ENCODE data around the gene PAAF1.
"Not testable (repeated sequence)": the region's sequence is repeated elsewhere in the genome, so short reads cannot be mapped to it uniquely, and the experiment has no call there.

Gene PAAF1

DNA sequence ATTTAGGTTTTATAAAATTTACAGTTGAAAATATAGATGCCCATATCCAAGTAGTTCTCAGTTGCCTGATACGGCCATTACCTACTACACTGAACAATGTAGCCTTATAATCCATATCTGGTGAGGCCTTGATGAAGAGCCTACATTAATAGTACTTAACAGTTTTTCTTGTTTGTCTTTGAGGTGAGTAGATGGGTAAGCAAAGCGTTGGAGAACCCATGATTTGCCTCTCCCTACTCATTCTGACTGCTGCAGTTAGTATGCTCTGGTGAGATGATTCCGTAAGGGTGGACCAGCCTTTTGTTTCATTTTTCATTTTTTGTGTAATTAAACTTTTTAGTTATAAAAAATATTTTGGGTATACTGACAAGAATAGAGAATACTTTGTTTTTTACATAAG lies 11.4 kb downstream of the PAAF1 start:
- no peak for DNase-seq

DNA sequence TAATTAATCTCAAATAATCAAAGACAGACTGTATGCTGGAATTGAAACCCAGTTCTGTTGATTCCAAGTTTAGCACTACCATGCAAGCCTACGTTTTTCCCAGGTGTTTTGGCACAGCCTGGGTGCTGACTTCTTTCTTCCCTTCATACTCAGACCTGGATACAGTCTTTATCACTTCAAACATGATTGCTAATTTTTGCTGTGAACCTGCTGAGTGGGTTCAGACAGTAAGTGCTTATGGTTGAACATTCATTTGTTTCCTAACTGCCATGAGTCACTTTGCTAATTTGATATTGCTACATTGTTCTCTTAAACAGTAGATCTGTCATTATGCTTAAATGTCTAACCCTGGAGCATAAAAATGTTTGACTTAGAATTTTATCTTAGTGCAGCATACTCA lies 12.2 kb downstream of the PAAF1 start:
- no peak for DNase-seq

- no peak for DNase-seq
These were observed 12.7 kb downstream of the PAAF1 start for GRCh38 chr11:73889536-73889935.

- no peak for DNase-seq
These were observed 16.2 kb downstream of the PAAF1 start for GRCh38 chr11:73893041-73893440.

DNA sequence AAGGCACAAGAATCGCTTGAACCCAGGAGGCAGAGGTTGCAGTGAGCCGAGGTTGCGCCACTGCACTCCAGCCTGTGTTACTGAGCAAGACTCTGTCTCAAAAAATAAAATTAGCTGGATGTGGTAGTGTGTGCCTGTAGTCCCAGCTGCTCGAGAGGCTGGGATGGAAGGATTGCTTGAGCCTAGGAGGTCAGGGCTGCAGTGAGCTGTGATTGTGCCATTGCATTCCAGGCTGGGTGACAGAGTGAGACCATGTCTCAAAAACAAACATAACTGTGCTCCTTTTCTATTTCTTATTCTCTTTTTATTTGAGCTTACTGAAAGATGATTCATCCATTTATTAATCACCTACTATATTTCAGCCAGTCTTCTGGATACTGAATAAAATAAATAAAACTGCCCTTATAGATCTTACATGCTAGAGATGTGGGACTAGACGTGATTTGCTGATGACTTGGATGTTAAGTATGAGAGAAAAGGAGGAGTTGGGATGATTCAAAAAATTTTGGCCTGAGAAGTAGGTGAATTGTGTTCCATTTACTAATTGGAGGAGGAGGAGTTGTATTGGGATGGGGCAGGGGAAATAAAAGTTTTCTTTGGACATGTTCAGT lies 18.0 kb downstream of the PAAF1 start:
- no peak for DNase-seq

DNA sequence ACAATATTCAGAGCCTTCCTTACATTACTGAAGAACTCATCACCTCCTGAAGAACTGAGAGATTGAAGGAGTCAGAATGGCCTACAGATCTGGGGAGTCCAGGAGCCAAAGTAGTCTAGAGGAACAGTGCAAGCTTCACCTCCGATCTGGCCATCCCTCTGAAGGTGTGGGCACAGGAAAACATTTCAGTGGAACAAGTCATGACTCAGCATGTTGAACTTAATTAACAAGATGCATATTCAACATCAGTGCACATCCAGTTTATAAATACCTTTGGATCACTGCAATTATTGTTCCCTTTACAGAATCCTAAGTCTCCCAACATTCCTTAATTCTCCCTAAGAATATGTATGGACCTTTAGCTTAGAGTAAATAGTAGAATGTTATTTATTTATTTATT lies 25.5 kb downstream of the PAAF1 start:
- DNase-seq, result no peak

- peak; percentile 55 for DNase-seq
These were observed 30.4 kb downstream of the PAAF1 start for GRCh38 chr11:73907191-73907590.

GRCh38 chr11:73912026-73912425 lies 35.2 kb downstream of the PAAF1 start:
- DNase-seq, result no peak

- no peak for DNase-seq
These were observed 36.7 kb downstream of the PAAF1 start for GRCh38 chr11:73913472-73913871.

- no peak for DNase-seq
These were observed 37.5 kb downstream of the PAAF1 start for GRCh38 chr11:73914284-73914683.

DNA sequence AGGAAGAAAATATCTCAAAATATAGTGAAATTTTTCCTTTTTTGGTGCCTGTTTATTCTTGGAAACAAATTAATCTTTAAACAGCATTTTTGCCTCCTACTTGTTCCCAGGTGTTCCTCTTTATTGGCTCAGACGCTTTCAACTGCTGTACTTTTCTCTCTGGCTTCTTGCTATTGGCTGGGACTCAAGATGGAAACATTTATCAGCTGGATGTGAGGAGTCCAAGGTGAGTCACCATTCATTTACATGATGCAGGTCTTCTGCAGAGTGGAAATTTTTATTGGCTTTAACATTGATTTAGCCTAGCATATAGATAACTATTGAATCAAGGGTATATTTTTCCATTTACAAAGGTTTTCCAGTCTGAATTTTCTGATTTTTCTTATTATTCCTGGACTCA lies 39.6 kb downstream of the PAAF1 start:
- DNase-seq, result no peak

- no peak for DNase-seq
These were observed 44.4 kb downstream of the PAAF1 start for GRCh38 chr11:73921180-73921579.

DNA sequence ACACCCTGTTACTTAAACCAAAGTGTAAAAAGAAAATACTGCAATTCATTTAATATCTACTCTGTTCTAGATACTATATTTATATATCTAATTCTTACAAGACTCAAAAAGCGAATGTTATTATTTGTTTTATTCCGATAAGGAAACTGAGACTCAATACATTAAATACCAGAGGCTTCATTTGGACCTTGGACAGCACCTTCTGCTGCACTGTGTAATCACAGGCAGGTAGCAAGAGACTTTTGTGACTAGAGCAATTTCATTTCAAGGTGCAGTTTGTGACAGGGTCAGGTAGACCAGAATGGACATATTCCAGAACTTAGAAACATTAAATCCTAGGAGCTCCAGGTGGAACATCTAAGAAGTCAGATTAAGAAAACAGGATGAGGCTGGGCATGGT lies 52.6 kb downstream of the PAAF1 start:
- DNase-seq, result no peak

- DNase-seq, result no peak
These were observed 54.3 kb downstream of the PAAF1 start for GRCh38 chr11:73931039-73931645.

GRCh38 chr11:73931951-73932350 lies 55.2 kb downstream of the PAAF1 start:
- no peak for DNase-seq

DNA sequence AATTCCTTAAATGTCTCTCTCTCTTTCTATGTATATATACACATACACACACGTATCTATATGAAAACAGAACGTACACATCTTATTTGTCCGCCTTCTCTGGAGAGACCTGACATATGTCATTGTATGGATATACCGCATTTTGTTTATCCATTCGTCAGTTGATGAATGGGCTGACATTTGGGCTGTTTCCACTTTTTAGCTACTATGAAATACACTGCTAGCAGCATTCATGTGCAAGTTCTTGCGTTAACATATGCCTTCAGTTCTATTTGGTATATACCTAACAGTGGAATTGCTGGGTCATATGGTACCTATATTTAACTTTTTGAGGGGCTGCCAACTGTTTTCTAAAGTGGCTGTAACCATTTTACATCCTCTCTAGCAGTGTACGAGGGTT lies 56.0 kb downstream of the PAAF1 start:
- DNase-seq, result no peak

DNA sequence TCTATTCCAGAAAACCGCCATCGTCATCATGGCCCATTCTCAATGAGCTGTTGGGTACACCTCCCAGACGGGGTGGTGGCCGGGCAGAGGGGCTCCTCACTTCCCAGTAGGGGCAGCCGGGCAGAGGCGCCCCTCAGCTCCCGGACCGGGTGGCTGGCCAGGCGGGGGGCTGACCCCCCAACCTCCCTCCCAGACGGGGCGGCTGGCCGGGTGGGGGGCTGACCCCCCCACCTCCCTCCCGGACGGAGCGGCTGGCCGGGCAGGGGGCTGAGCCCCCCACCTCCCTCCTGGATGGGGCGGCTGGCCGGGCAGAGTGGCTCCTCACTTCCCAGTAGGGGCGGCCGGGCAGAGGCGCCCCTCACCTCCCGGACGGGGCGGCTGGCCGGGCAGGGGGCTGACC lies 59.2 kb downstream of the PAAF1 start:
- not testable (repeated sequence) for DNase-seq

GRCh38 chr11:73939096-73939495 lies 62.3 kb downstream of the PAAF1 start:
- no peak for DNase-seq

- no peak for DNase-seq
These were observed 64.2 kb downstream of the PAAF1 start for GRCh38 chr11:73940801-73941570.

DNA sequence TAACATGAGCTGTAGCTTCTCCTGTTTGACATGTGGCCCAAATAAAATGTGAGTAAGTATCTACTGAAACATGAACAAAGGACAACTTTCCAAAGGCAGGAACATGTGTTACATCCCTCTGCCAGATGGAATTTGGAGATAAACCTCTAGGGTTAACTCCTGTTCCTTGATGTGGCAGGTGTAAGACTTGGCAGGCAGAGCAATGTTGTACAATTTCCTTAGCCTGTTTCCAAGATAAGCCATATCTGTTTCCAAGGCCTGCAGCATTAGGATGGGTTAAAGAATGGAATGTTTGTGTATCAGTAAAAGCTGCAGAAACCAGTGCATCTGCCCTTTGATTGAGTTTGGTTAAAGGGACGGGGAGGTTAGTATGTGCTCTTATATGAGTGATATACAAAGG lies 65.2 kb downstream of the PAAF1 start:
- DNase-seq, result no peak

GRCh38 chr11:73944085-73944484 lies 67.3 kb downstream of the PAAF1 start:
- no peak for DNase-seq

- DNase-seq, result no peak
These were observed 68.1 kb downstream of the PAAF1 start for GRCh38 chr11:73944901-73945300.

- no peak for DNase-seq
These were observed 68.6 kb downstream of the PAAF1 start for GRCh38 chr11:73945396-73945795.

- DNase-seq, result no peak
These were observed 70.1 kb downstream of the PAAF1 start for GRCh38 chr11:73946798-73947458.

All from activated CD8-positive, alpha-beta memory T cell treated with anti-CD3 and anti-CD28 coated beads for 24 hours (primary cell).